Fibroblast of skin of left quadriceps (primary cell): Measurements from ENCODE around the gene PPAN.

Experiments used
- DNase-seq, 2 experiments: peaks; one replicate each; pipeline ENCODE4 v3.0.0-alpha.2; 2013; ENCODE audit warnings: low read depth in 2 of 2

Gene PPAN

GRCh38 chr19:10092648-10093294 is 13.4 kb upstream of the PPAN start:
- no peak for DNase-seq

GRCh38 chr19:10093295-10094186 is 12.6 kb upstream of the PPAN start:
- DNase-seq = no peak

- DNase-seq = no peak
Measured at GRCh38 chr19:10095622-10095947, 10.6 kb upstream of the PPAN start.

GRCh38 chr19:10095948-10096614 is 10.1 kb upstream of the PPAN start:
- peak; percentile 81 to 82 for DNase-seq

GRCh38 chr19:10096615-10096963 is 9.6 kb upstream of the PPAN start:
- no peak for DNase-seq

- DNase-seq = no peak
Measured at GRCh38 chr19:10100163-10100785, 5.9 kb upstream of the PPAN start.

GRCh38 chr19:10102787-10103236 is 3.4 kb upstream of the PPAN start:
- DNase-seq = no peak

GRCh38 chr19:10104130-10104513 is 2.0 kb upstream of the PPAN start:
- no peak for DNase-seq

GRCh38 chr19:10104665-10105508 is 1.3 kb upstream of the PPAN start:
- DNase-seq = no peak

GRCh38 chr19:10105509-10106099 is 558 bp upstream of the PPAN start:
- no peak for DNase-seq

- DNase-seq = no peak
Measured at GRCh38 chr19:10107254-10107653, 1.1 kb downstream of the PPAN start.

- DNase-seq = no peak
Measured at GRCh38 chr19:10107817-10108367, 1.7 kb downstream of the PPAN start.

GRCh38 chr19:10109528-10109927 is 3.4 kb downstream of the PPAN start:
- DNase-seq = no peak

- DNase-seq = no peak
Measured at GRCh38 chr19:10110076-10110971, 4.2 kb downstream of the PPAN start.

- DNase-seq = no peak
Measured at GRCh38 chr19:10110972-10111317, 4.8 kb downstream of the PPAN start.

GRCh38 chr19:10111405-10111811 is 5.2 kb downstream of the PPAN start, which contains the start of gene P2RY11:
Gene P2RY11, plus strand, starts transcription at chr19:10111693. Its CDS starts 29 bp downstream, at chr19:10111722.
- no peak for DNase-seq

- no peak for DNase-seq
Measured at GRCh38 chr19:10112037-10112761, 6.0 kb downstream of the PPAN start.

- DNase-seq = no peak
Measured at GRCh38 chr19:10112895-10113591, 6.9 kb downstream of the PPAN start.
